HCEC 1CT (cell line): ENCODE measurements around the gene TRAF3IP3.

ENCODE experiments used
- DNase-seq: peaks from one replicate; pipeline ENCODE4 v3.0.0-alpha.2; 2017

TRAF3IP3 gene

GRCh38 chr1:209802117-209802779 is 46.4 kb downstream of the TRAF3IP3 start:
- DNase-seq = no peak

DNA sequence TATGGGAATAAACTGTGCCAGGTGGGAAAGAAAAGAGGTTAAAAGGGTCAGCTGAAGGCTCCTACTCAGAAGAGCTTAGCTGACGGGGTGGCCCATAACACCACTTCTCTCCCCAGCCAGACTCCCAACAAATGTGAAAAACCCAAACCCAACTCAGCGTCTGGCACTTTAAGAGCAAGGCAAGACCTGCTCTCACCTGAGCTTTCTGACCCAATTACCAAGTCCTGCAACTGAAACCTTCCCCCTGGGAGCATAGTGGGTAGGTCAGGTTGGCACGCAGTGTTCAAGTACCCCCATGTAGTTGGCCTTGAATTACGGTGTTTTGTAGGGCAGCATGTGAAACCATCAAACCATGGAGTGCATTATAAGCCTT is 46.9 kb downstream of the TRAF3IP3 start:
- no peak for DNase-seq

DNA sequence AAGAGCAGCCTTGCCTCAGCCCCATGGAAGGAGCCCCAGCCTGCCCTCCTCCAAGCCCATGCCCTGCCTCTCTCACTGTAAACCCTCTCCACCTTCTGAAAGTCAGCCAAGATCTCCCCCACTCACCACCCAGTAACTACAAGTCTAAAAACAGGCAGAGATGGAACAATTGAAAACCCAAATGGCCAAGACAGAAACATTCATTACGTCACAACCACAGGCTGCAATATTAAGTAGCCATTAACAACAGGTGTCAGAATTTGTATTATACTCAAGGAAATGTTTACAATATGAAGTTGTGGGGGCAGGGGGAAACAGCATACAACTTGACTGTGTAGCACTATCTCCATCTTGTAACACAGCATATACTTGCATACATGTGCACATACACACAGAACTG is 47.7 kb downstream of the TRAF3IP3 start:
- DNase-seq = no peak

DNA sequence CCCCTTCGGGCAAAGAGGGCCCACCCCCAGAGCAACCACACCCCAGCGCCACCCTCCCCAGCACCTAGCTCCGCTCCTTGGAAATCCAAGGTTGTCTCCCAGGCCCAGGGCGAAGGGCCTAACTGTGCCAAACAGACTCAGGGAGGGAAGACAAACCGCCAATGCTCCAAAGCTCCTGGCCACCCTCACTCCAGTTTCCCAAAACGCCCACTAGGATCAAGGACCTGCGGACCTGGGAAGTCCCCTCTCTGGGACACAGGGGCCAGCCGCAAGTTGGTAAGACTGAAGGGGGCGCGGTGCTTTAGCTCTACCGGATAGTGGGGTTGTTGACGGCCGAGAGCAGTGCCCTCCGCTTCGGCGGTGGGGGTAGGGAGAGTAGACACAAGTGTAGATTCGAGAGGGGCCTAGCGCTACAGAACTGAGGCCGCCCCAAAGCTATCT is 49.5 kb downstream of the TRAF3IP3 start:
- no peak for DNase-seq

DNA sequence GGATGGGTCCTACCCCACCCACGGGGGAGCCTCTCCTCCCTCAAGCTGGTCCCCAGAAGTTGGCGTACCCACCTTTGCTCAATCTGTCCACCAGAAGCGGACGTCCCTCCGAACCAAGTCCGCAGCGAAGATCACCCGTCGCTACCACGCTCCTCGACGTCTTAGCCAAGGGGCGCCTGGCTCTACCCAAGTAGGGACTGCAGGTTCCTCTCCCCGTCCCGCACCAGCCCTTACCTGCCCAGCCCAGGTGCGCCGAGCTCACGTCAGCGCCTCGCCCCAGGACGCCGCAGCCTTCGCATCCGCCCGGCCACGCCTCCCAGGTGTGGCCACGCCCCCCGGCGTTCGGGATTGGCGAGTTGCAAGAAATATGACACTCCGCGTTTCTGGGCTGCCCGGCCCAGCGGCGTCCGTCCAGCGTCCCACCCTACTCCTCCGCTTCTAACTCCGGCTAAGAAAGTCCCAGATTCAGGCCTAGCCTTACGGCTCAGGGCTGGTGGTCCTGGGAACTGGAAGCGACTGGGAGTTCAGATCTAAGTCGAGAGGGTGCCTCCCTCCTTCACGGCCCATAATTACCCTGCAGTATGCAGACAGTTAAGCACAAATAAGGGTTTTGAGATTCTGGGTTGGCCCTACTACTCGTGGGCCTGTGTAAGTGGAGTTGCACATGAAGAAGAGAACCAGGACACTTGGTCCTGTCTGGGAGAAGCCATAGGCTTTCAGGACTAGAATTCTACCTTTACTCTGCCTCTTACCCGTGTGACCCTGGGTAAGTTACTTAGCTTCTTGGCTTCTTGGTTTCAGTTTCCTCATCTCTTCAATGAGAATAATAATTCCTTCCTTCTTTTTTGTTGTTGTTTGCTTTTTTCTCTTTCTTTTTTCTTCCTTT is 50.3 kb downstream of the TRAF3IP3 start, which contains the start of gene IRF6:
IRF6 (minus strand) TSS at position 268 of the 886 bp plus-strand sequence. CDS start 4,729 bp downstream, outside the sequence.
- no peak for DNase-seq

- DNase-seq = no peak
Measured at GRCh38 chr1:209807509-209807908, 51.7 kb downstream of the TRAF3IP3 start.

DNA sequence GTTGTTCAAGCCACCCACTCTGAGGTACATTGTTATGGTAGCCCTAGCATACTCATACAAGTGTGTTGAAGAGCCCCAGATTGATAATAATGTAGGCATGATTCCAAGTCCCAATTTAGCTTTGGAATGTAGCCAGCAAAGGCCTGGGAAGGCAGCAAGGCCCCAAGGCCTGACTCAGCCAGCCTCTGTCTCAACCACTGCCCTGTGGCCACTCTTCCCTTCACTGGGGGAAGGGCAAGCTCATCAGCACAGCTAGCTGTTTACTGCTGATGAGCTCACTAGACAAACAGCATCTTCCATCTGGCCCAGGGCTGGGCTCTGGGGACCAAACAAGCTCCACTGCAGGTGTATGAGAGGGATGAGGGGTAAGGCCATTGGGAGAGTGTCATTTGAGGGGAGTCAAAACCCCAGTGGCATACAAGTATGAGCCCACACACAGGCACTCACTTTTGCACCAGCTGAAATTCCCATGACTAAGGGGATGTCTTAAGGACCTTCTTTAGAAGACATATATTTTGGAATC is 52.3 kb downstream of the TRAF3IP3 start:
- DNase-seq = peak; percentile 95

- DNase-seq = no peak
Measured at GRCh38 chr1:209809611-209810010, 53.8 kb downstream of the TRAF3IP3 start.

GRCh38 chr1:209810783-209811182 is 54.9 kb downstream of the TRAF3IP3 start:
- no peak for DNase-seq

DNA sequence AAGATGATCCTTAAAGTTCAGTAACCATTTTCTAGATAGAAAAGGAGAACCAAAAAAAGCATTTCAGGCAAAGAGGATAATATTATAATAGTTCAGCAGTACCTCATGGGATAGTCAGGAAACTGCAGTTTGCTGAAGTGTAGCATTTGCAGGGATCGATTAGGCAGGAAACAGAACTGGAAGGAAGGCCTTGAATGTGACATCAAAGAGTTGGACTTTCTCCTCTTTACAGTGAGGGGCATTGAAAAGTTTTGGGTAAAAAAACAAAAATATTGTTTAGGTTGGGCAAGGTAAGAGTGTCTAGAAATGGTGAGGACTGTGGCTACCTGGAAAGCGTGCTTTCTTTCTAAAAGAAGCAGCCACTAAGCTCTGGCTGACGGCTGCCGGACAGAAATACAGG is 58.0 kb downstream of the TRAF3IP3 start:
- no peak for DNase-seq

DNA sequence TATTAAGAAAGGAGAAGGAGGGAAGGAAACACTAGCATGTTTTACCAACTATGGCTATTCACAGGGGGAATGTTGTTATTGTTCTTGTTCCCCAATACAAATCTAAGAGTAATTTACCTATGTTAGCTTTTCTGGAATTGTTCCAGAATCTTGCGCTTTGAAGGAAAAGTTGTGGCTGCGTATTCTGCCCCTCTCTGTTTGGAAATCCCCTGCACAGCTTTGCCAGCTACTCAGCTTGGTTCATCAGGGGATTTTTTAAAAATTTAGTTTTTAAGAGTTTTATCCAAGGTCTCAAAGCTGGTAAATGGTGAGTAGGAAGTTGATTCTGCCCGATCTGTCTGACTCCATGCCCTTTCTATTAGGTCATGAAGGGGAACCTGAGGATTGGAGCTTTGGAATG is 59.6 kb downstream of the TRAF3IP3 start:
- DNase-seq = no peak

DNA sequence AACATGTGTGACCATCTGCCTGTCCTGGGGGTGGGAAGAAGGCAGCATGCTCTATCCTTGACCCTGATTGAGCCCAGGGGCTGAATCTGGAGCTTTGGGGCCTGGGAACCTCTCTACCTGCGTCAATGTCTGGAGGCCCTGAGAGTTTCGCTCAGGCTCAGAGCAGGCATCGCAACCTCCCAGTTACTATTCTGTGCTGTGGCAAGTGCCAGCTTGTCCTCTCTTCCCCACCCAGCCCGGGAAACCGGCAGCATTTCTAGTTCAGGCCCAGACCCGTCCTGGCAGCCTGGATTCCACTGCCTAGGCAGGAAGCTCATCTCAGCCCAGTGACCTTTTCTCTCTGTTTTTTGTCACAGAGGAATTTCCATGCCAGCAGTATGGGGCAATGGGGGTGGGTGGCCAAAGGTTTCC is 60.1 kb downstream of the TRAF3IP3 start:
- DNase-seq = no peak

DNA sequence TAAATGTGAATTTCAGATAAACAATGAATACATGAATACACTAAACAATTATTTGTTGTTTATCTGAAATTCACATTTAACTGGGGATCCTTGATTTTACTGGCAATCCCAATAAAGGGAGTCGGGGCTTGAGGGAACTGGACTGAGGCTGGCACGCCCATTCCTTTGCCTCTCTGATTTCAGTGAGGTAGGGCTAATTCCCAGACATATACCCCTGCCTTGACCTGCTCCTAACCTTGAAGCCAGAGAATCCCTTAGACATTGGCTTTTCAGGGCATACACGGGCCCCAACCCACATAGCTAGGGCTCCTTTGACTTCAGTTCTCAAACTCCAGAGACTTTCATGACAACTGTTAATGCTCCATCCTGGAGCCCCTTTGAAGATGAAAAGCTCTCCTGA is 61.1 kb downstream of the TRAF3IP3 start:
- DNase-seq = no peak

- DNase-seq = no peak
Measured at GRCh38 chr1:209817691-209818090, 61.8 kb downstream of the TRAF3IP3 start.

- DNase-seq = no peak
Measured at GRCh38 chr1:209819058-209819457, 63.2 kb downstream of the TRAF3IP3 start.

DNA sequence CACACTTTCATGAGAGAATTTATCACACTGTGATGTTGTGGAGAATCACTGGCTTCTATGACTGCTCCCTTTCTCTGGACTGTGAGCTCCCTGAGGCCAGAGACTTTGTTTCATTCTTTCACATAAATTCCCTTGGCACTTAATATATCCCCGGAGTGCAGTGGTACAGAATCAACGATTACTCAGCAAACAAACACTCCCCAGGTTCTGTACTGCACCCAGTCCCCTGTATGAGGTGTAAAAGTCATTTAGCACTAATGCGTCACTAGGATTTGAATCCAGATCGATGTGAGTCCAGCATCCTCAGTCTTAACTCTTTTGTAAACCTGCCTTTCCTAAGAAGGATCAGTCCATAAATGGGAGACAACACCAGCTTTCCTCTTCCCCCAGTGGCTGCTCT is 65.1 kb downstream of the TRAF3IP3 start:
- no peak for DNase-seq

GRCh38 chr1:209822706-209823105 is 66.9 kb downstream of the TRAF3IP3 start:
- no peak for DNase-seq

GRCh38 chr1:209823143-209824041 is 67.5 kb downstream of the TRAF3IP3 start:
- DNase-seq = peak; percentile 84

GRCh38 chr1:209825591-209826434 is 70.0 kb downstream of the TRAF3IP3 start:
- no peak for DNase-seq

GRCh38 chr1:209827384-209828262 is 71.8 kb downstream of the TRAF3IP3 start, which contains the start of gene UTP25:
UTP25 (plus strand) TSS chr1:209827972; CDS start chr1:209828064, 92 bp downstream.
- DNase-seq = peak; percentile 97

DNA sequence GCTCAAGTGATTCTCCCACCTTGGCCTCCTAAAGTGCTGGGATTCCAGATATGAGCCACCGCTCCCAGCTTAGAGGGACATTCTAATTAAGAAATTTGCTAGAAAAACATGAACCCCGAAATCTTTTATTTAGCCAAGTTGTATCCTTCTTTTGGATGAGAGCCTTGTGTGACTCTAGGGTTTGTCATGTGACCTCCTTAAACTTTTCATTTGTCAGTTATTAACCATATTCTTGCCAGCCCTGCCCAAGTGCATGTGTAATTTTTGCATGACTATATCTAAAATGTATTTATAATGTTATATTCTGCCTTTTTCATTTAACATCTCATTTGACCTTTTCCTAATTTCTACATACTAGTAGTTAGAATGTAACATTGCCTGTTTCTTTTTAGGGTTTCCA is 73.9 kb downstream of the TRAF3IP3 start:
- DNase-seq = peak; percentile 65
